ENCODE results near the gene MIDN.

DNA sequence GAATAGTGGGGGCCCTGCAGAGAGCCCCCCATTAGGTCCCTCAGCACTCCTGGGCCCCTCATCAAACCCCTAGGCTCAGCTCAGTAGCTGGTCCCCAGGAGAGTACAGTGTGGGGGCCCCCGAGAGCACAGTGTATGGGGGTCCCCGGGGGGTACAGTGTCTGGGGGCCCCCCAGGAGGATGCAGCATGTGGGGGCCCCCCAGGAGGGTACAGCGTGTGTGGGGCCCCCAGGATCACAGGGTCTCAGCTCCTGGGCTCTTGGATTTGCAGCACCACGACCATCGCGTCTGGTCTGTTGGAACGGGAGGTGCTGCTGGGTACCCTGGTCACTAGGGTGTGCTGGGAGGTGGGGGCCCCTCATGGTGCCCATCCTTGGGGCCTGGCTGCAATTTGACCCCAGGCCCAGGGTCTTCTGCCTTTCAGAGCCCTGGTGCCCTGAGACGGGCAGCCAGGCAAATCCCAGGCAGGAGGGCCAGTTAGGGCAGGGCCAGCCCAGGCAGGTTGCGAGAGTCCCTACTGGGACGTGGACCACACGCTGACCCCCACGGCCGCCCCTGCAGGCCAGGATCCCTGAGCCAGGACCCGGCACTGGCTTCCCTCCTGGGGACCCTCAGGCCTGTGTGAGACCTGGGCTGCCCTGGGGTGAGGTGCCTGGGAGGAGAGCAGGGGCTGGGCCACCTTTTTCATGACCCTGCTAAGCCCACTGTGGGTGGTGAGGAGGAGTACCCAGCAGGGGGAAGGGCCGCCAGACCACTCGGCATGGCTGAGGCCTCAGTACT, 24.1 kb upstream of the MIDN start:
- TF ChIP-seq, protein P1, sequence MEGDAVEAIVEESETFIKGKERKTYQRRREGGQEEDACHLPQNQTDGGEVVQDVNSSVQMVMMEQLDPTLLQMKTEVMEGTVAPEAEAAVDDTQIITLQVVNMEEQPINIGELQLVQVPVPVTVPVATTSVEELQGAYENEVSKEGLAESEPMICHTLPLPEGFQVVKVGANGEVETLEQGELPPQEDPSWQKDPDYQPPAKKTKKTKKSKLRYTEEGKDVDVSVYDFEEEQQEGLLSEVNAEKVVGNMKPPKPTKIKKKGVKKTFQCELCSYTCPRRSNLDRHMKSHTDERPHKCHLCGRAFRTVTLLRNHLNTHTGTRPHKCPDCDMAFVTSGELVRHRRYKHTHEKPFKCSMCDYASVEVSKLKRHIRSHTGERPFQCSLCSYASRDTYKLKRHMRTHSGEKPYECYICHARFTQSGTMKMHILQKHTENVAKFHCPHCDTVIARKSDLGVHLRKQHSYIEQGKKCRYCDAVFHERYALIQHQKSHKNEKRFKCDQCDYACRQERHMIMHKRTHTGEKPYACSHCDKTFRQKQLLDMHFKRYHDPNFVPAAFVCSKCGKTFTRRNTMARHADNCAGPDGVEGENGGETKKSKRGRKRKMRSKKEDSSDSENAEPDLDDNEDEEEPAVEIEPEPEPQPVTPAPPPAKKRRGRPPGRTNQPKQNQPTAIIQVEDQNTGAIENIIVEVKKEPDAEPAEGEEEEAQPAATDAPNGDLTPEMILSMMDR (conservative IDR thresholded peaks at IDR 0.05), result no peak
- no peak for TF ChIP-seq ZFX (IDR thresholded peaks at IDR 0.05)
